GM21529 (cell line): ENCODE results near the gene ZDHHC14.
"Not testable (repeated sequence)": the region's sequence is repeated elsewhere in the genome, so short reads cannot be mapped to it uniquely, and the experiment has no call there.

ENCODE experiments used
- ATAC-seq: cut with Tn5 transposase; IDR thresholded peaks from one replicate; pipeline ENCODE4 v1.9.1; 2021; ENCODE audit not compliant: unreplicated experiment

Gene ZDHHC14

DNA sequence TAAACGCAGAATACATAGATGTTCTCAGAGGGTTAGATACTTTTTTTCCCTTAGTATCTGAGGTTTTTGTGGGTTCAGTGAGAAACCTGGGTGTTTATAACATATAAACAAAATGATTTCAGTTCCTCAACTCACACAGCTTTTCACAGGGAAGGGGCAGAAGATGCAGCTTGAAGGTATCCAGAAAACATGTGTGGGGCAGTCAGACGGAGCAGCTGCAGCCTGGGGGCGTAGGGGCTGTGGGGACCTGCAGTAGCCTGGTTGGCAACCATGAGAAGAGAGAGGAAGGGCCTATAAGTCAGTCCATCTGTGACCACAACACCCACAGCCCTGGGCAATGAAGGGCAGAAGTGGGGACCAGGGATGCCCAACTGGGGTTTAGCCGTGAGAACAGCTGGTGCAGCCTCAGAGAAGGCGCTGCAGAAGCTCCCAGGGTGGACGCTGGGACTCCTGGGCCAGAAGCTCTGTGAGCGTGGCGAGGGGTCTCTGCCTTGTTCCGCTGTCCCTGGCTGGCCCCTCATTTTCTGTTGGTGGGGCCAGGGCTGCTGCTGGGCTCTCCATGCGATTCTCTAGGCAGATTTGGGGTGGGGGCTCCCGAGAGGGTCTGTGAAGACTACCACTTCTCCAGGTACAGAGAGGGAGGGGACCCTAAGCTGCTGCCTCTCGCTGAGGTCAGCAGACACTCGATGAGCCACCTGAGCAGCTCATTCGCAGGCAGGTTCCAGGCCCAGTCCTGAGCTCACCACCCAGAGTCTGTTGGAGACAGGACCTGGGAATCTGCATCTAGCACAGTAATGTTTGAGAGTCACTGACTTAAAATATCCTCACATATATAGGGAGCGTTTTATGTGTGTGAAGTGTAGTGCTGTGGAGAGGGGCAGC lies 181.2 kb downstream of the ZDHHC14 start:
- ATAC-seq = peak; percentile 47

DNA sequence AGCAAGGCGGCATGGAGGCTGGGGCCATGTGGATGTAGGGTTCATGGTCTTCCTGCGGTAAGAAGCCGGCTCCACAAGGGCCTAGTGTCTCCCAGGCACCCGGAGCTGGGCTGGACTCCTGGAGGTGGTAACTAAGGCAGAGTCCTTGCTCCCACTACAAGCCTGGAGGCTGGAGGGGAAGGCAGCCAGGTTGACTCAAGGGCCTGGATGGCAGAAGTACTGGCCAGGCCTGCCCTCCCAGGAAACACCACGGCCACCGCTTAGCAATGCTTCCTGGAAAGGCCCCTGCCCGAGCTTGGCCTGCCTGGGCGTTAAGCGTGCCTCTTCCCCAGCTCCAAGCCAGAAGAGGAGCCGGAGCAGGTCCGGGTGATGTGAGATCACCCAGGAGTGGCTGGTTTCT lies 182.0 kb downstream of the ZDHHC14 start:
- ATAC-seq = no peak

DNA sequence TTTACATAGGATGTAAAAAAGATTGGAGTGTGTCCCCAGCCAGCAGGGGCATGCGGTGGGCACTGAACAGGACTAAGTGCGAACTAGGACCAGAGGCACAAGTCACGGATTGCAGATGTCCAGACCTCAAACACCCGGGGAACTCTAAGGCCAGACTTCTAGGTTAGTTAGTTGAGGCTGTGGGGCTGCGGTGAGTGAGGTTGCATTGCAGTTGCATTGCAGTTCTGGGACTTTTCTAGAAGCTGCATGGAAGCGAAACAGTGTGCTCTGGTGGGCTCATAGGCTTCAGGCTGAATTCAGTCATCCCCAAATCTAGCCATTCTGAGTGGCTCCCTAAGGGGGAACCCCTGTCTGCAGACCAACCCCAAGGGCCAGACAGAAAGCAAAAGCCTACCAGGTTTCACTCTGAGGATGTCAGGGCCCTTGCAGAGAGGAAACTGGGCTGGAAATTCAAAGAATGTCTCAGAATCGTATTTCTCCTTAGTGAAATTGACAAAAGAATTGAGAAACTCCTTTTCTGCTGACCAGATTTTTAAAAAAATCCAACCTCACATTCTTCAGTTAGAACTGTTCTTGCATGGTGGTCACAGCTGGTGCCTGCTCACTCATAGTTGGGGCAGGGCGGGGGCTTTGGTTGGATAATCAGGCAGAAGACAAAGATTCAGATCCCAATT lies 182.8 kb downstream of the ZDHHC14 start:
- ATAC-seq = peak; percentile 71

DNA sequence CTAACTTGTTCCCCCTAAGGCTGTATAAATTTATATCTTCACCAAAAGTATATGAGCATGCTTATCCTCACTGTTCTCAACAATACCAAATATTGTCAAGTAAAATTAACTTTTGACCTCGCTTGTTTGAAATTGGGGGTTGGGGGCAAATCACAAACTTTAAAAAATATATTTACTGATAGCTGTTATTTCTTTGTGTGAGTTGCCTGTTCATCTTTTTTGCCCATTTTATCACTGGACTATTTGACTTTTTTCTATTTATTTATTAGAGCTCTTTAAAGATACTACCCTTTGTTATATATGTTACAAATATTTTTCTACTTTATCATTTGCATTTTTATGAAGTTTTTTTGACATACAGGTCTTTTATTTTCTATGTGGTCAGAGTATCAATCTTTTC lies 187.7 kb downstream of the ZDHHC14 start:
- no peak for ATAC-seq

DNA sequence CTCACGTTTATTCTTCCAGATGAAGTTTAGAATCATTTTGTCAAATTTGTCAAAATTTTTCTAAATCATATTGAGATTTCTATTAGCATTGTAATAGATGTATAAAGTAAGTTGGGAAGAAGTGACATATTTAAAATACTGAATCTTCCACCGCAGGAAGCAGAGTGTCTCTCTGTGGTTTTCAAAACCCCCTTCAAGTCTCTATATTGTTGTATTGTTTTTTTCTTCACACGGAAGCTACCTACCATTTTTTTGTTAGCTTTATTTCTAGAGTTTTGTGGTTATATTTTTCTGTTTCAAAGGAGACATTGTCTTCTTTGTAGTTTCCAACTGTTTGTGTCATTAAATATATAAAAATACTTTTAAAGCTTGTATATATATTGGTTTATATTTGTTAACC lies 188.6 kb downstream of the ZDHHC14 start:
- ATAC-seq = peak; percentile 49

DNA sequence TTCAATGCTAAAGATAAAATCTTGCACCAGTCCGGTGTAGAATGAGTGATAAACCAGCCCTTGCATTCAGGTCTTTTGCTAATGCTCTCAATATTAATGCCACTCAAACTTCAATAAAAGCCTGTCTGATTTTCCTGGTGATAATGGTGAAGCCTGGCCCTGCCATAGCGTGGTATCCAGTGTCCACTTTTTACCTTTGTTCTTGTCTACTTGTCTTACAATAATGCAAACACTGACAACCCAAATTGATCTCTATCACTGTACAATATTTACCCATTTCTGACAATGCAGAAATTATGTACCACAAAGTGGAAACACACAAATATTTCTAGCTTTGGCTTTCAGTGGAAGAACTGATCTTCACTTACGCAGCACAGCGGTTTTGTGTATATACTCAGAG lies 189.1 kb downstream of the ZDHHC14 start:
- ATAC-seq = no peak

DNA sequence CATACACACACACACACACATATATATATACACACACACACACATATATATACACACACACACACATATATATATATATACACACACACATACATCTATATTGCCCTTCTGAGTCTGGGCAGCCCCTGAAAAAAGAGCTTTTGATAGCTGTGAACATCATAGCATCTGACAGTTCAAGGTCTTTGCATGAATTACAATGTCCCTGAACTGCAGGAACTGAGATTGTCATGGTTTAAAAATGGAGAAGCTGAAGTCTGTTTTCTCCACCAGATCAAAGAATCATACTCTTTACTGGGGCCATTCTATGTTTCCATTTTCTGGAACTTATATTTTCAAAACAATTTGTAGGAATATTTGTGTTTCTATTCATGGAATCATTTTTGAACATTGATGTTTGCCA lies 189.8 kb downstream of the ZDHHC14 start:
- ATAC-seq = no peak

DNA sequence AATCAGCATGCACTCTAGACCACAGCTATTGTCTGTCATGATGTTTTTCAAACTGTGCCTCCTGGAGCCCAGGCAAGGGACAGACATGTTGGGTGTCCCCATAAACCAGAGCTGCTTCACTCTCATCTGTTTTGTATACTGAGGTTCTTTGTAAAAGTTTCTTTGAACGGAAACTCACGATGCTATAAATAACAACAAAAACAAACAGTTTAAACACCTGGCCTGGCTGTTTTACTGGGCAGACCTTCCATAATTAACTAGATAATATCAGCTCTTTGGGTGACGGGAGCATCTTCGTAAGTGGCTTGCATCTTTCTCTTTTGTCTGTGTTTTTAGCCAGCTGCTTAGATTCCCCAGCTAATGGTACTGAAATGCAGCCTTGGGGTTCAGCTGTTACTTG lies 190.3 kb downstream of the ZDHHC14 start:
- peak; percentile 51 for ATAC-seq

DNA sequence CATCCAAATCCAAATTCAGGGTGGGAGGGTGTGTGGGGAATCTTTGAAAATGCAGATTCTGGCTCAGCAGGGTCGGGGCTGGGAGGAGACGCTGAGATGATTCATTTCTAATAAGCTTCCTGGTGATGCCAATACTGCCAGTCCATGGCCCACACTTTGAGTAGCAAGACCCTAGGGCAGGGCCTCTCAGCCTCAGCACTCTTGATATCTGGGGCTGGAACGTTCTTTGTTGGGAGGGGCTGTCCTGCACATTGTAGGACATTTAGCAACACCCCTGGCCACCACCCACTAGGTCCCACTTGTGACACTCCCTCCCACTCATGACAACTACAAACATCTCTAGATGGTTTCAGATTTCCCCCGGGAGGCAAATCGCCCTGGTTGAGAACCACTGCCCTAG lies 191.0 kb downstream of the ZDHHC14 start:
- no peak for ATAC-seq

DNA sequence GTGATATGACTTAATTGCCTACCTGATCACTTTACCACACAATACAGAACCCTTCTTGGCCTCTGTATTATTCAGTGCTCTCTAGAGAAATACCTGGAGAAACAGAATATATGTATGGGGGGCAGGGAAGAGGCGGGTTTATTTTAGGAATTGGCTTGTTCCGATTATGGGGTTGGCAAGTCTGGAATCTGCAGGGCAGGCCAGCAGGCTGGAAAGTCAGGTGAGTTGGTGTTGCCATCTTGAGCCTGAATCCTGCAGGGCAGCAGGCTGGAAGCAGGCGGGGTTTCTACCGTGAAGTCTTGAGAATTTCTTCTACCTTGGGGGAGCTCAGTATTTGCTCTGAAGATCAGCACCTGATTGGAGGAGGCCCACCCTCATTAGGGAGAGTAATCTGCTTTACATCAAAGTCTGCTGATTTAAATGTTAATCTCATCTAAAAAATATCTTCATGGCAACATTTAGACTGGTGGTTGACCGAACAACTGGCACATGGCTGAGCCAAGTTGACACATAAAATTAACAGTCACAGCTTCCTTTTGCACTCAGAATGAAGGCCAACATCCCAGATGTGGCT lies 193.9 kb downstream of the ZDHHC14 start:
- no peak for ATAC-seq

DNA sequence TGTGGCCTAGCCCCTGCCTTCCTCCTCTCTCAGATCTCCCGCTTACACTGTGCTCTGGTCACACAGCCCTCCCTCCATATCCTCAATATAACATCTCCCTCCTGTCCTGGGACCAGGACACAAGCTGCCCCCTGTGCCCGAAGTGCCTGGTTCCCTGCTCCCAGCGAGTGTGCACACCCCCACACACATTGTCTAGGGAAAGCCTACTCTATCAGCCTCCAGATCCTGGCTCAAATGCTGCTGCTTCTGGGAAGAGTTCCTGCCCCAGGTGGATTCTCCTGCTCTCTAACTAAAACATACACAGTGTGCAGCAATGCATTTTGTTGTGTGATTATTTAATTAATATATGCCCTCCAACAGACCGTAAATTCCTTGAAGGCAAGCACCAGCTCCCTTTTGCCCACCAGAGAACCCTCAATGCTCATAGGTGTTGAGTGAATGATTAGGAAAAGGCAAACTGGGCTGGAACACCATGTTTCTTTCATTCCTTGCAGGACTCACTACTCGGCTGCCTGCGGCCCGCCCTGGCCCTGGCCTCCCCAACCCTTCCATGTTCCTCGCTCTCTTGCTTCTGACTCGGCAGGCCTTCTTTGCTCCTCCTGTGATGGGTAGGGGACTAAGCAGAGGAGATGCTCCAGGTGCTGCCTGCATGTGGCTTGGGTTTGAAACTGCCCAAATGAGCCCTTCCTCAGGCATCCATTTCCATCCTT lies 194.6 kb downstream of the ZDHHC14 start:
- no peak for ATAC-seq

DNA sequence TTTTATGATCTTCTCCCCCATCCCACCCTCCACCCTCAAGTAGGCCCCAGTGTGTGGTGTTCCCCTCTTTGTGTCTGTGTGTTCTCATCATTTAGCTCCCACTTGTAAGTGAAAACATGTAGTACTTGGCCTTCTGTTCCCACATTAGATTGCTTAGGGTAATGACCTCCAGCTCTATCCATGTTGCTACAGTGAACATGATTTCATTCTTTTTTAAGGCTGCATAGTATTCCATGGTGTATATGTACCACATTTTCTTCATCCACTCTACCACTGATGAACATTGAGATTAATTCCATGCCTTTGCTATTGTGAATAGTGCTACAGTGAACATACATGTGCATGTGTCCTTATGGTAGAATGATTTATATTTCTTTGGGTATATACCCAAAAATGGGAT lies 196.0 kb downstream of the ZDHHC14 start:
- ATAC-seq = not testable (repeated sequence)

DNA sequence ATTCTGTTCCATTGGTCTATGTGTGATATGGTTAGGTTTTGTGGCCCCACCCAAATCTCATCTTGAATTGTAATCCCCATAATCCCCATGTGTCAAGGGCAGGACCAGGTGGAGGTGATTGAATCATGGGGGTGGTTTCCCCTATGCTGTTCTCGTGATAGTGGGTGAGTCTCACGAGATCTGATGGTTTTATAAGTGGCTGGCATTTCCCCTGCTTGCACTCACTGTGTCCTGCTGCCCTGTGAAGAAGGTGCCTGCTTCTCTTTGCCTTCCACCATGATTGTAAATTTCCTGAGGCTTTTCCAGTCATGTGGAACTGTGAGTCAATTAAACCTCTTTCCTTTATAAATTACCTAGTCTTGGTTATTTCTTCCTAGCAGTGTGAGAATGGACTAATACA lies 197.5 kb downstream of the ZDHHC14 start:
- ATAC-seq = not testable (repeated sequence)

DNA sequence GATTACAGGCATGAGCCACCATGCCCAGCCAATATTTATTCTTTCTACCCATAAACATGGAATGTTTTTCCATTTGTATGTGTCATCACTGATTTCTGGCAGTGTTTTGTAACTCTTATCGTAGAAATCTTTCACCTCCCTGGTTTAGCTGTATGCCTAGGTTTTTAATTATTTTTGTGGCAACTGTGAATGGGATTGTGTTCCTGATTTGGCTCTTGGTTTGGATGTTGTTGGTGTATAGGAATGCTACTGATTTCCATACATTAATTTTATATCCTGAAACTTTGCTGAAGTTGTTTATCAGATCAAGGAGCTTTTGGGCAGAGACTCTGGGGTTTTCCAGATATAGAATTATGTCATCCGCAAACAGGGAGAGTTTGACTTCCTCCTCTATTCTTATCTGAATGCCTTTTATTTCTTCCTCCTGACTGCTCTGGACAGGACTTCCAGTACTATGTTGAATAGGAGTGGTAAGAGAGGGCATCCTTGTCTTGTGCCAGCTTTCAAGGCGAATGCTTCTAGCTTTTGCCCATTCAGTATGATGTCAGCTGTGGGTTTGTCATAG lies 198.6 kb downstream of the ZDHHC14 start:
- no peak for ATAC-seq

DNA sequence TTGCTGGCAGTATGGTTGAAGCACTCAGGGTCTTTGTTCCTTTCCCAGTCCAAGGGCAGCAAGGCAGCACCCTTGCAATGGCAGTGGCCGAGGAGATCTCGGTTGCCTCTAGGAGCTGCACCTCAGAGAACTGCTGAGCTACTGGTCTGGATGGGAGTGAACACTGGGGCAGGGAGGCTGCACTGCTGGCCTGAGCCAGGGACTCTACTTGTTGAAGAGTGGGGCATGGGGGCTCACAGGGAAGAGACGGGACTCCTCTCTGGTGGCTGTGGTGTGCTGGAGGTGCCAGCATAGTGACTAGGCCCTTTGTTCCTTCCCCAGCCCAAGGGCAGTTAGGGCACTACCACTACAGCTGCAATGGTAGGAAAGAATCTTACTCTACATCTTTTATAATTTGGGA lies 203.0 kb downstream of the ZDHHC14 start:
- no peak for ATAC-seq

DNA sequence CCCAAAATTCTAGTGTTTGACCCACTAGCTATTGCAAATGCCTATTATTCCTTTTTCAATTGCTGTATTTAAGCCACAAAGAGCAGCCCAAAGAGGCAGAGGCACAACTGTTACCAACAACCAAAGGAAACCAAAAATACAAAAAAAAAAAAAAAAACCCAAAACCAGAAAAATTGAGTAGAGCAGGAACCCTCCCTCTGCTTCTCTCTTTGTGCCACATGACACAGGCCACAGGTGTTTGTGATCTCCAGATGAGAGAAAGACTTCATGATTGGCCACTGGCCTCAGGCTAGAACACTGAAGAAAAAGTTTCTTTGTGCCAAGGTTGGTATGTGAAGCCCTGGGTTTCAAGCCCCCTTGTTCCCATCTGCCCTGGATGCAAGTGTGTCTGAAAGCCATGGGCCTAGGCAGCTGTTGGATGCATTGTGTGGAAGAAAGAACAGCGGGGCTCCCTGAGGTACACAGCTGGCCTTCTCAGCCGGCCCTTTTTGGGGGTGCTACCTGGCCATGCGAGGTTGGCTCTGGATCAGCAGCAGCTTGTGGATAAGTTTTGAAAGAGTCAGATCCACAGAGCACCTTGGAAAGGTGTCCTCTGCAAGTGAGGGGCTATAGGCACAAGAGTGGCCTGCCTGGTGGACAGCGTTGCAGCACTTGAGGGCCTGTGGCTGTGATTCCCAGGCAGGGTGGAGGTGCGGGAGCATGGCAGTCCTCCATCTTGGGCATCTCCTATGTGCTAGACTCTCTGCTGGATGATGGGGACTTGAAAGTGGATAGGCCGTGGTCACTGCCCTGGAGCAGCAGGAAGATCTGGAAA lies 204.5 kb downstream of the ZDHHC14 start:
- no peak for ATAC-seq

DNA sequence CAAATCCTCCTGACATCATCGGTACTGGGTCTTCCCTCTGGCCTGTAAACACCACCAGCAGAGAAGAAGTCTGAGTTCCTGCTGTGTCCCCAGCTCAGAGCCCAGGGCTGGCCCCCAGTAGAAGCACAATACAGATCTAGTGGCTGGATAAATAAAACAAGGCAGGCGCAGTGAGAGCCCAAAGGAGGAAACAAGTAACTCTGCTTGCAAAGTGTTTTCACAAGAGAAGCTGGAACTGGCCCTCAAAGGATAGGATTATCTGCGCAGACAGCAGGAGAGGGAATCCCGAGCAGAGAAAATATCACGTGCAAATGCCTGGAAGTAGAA lies 205.1 kb downstream of the ZDHHC14 start:
- ATAC-seq = no peak

DNA sequence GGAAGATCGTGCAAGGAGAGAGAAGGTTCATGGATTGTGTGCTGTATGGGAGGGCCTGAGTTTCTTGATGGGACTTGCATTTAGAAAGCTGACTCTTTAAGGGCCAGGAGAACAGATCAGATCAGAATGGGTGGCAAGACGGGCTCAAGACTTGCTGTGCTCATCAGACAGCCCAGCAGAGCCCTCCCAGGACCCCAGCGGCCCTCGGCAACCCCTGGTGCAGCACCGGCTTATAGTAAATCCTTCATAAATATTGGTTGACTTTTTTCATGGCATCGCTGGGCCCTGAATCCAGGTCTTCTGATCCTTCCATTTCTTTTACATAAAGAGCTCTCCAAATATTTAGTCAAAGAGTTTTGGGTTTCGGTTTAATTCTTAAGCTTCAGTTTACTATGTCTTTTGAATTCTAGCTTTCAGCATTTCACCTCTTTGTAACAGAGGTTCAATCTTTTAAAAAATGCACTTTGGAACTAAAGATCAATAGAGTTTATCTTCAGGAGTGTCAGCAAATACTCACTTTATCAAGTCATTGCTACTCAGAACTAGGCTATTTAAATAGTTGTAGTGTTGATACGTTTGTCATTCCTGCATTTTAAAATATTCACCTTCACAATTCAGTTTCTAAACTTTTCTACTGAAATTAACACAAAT lies 205.6 kb downstream of the ZDHHC14 start:
- no peak for ATAC-seq

DNA sequence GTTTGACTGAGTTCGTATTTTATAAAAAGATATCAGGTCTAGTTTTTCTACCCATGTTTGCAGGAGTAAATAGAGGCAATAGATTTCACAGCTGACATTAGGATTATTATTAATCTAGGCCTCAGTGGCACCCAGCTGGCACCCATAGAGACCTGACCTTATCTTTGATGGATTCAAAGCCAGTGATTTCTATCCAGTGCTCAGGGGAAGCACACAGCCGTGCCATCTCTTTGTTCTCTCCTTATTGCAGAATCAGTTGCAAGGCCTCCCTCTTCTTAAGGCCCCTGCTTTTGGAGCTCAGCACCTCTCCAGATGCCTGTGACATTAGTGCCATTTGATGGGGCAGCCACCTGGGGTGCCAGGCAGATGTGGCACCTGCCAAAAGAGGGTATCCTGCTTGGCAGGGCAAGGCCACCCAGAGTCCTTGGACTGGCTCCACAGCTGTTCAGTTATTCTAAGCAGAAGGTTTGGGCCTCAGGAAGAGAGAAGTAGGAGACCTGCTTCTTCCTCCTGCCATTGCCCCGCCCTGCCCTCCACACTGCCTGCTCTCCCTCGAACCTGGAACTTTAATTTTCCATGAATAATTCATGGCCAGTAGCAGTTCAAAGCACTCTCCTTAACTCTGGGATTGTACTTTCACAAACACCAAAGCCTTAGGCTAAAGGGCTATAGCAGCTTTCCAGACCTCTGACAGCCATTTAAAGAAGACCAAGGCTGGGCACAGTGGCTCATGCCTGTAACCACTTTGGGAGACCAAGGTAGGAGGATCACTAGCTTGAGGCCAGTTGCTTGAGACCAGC lies 206.3 kb downstream of the ZDHHC14 start:
- ATAC-seq = no peak
